22Rv1 (cell line): ENCODE data around the gene AMY1C.
"Not testable (repeated sequence)": the region's sequence is repeated elsewhere in the genome, so short reads cannot be mapped to it uniquely, and the experiment has no call there.

ENCODE experiments used
- CTCF ChIP-seq: fragments of 450-650 bp; IDR thresholded peaks from 2 replicates; pipeline ENCODE4 v1.5.1; 2017; ENCODE audit warnings: mild to moderate bottlenecking
- ZFX ChIP-seq: fragments of 450-650 bp; IDR thresholded peaks from 2 replicates; pipeline ENCODE4 v1.6.1; 2017; ENCODE audit warnings: antibody characterized with exemption, borderline replicate concordance

- TF ChIP-seq CTCF, ZFX: not testable (repeated sequence)
These were observed 5.2 kb upstream of the AMY1C start for GRCh38 chr1:103744449-103744848.
